ENCODE results near the gene RBL2. TPM values are rescaled to one million over a fixed set of nuclear protein-coding genes. Genes with fewer than 3 reads are reported as not detected.
"Not testable (repeated sequence)": the region's sequence is repeated elsewhere in the genome, so short reads cannot be mapped to it uniquely, and the experiment has no call there.

The RBL2 gene
- total RNA-seq, 2 donors from 2014 or later, result 75.8 to 127 TPM

- no peak overlapping the region for H3K4me3 ChIP-seq
- H3K4me1 ChIP-seq (ENCODE audit: control insufficient read depth in 1 of 2, low read depth in 2 of 2), result no peaks in the 10 kb centered on the region
- H3K36me3 ChIP-seq, result no peaks in the 10 kb centered on the region
- H3K27me3 ChIP-seq (replicated peaks; ENCODE audit: insufficient read depth), result peaks cover 3% of the 10 kb centered on the region
- H3K27ac ChIP-seq, result no peak overlapping the region
- no peak for DNase-seq (ENCODE audit: low spot score)
- TF ChIP-seq, protein P1, sequence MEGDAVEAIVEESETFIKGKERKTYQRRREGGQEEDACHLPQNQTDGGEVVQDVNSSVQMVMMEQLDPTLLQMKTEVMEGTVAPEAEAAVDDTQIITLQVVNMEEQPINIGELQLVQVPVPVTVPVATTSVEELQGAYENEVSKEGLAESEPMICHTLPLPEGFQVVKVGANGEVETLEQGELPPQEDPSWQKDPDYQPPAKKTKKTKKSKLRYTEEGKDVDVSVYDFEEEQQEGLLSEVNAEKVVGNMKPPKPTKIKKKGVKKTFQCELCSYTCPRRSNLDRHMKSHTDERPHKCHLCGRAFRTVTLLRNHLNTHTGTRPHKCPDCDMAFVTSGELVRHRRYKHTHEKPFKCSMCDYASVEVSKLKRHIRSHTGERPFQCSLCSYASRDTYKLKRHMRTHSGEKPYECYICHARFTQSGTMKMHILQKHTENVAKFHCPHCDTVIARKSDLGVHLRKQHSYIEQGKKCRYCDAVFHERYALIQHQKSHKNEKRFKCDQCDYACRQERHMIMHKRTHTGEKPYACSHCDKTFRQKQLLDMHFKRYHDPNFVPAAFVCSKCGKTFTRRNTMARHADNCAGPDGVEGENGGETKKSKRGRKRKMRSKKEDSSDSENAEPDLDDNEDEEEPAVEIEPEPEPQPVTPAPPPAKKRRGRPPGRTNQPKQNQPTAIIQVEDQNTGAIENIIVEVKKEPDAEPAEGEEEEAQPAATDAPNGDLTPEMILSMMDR (IDR thresholded peaks at IDR 0.05), result no peak
- H3K9me3 ChIP-seq, result no peaks in the 10 kb centered on the region
- no peak for ATAC-seq (ENCODE audit: insufficient number of reproducible peaks, low FRiP score, low read depth)
Observed at GRCh38 chr16:53415504-53415903, 18.8 kb upstream of the RBL2 start.

GRCh38 chr16:53417011-53417410 lies 17.3 kb upstream of the RBL2 start:
- TF ChIP-seq, protein P1 (IDR thresholded peaks at IDR 0.05), result no peak
- peaks cover 3% of the 10 kb centered on the region for H3K27me3 ChIP-seq (replicated peaks; ENCODE audit: insufficient read depth)
- H3K36me3 ChIP-seq, result no peaks in the 10 kb centered on the region
- DNase-seq (ENCODE audit: low spot score) (no peak), ATAC-seq (ENCODE audit: insufficient number of reproducible peaks, low FRiP score, low read depth) (no peak)
- no peak overlapping the region for H3K4me3 ChIP-seq
- no peaks in the 10 kb centered on the region for H3K4me1 ChIP-seq (ENCODE audit: control insufficient read depth in 1 of 2, low read depth in 2 of 2)
- H3K9me3 ChIP-seq, result no peaks in the 10 kb centered on the region
- no peak overlapping the region for H3K27ac ChIP-seq

- Histone ChIP-seq H3K36me3 (no peaks in the 10 kb centered on the region), H3K27ac (no peak overlapping the region), H3K4me3 (no peak overlapping the region), H3K9me3 (no peaks in the 10 kb centered on the region), H3K4me1 (ENCODE audit: control insufficient read depth in 1 of 2, low read depth in 2 of 2) (no peaks in the 10 kb centered on the region), H3K27me3 (replicated peaks; ENCODE audit: insufficient read depth) (peaks cover 3% of the 10 kb centered on the region)
- ATAC-seq (ENCODE audit: insufficient number of reproducible peaks, low FRiP score, low read depth) (no peak), DNase-seq (ENCODE audit: low spot score) (no peak)
- TF ChIP-seq, protein P1 (IDR thresholded peaks at IDR 0.05), result no peak
Observed at GRCh38 chr16:53417976-53418375, 16.3 kb upstream of the RBL2 start.

DNA sequence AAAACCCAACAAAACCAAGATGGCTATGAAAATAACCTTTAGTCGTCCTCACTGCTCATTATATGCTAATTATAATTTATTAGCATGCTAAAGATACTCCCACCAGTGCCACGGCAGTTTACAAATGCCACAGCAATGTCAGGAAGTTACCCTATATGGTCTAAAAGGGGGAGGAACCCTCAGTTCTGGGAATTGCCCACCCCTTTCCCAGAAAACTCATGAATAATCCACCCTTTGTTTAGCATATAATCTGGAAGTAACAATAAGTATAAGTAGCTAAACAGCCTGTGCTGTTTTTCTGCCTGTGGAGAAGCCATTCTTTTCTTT lies 14.9 kb upstream of the RBL2 start:
- not testable (repeated sequence) for H3K27ac ChIP-seq; ATAC-seq (ENCODE audit: insufficient number of reproducible peaks, low FRiP score, low read depth)

DNA sequence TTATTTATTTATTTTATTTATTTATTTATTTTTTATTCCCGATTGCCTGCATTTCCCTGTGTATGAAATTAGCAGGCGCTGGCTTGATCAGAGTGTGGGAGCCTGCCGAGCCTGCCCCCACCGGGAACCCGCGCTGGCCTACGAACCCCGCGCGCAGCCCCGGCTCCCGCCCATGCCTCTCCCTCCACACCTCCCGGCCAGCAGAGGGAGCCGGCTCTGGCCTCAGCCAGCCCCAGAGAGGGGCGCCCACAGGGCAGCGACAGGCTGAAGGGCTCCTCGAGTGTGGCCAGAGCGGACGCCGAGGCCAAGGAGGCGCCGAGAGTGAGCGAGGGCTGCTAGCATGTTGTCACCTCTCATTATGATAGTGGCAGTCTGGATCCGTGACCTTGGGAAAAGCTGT lies 13.0 kb upstream of the RBL2 start:
- Histone ChIP-seq H3K4me1 (ENCODE audit: control insufficient read depth in 1 of 2, low read depth in 2 of 2) (no peaks in the 10 kb centered on the region), H3K4me3 (no peak overlapping the region), H3K36me3 (no peaks in the 10 kb centered on the region), H3K9me3 (no peaks in the 10 kb centered on the region), H3K27ac (no peak overlapping the region), H3K27me3 (replicated peaks; ENCODE audit: insufficient read depth) (no peaks in the 10 kb centered on the region)
- TF ChIP-seq, protein P1 (IDR thresholded peaks at IDR 0.05), result no peak
- ATAC-seq (ENCODE audit: insufficient number of reproducible peaks, low FRiP score, low read depth) (no peak), DNase-seq (ENCODE audit: low spot score) (no peak)

More for the DNA sequence above, 14.9 kb upstream of the RBL2 start:
- not testable (repeated sequence) for H3K4me3 ChIP-seq; H3K36me3 ChIP-seq; H3K27me3 ChIP-seq (replicated peaks; ENCODE audit: insufficient read depth); DNase-seq (ENCODE audit: low spot score); H3K9me3 ChIP-seq; H3K4me1 ChIP-seq (ENCODE audit: control insufficient read depth in 1 of 2, low read depth in 2 of 2)

GRCh38 chr16:53423968-53424367 lies 10.3 kb upstream of the RBL2 start:
- not testable (repeated sequence) for H3K36me3 ChIP-seq; H3K27ac ChIP-seq; H3K4me3 ChIP-seq; H3K27me3 ChIP-seq (replicated peaks; ENCODE audit: insufficient read depth); H3K9me3 ChIP-seq; DNase-seq (ENCODE audit: low spot score); H3K4me1 ChIP-seq (ENCODE audit: control insufficient read depth in 1 of 2, low read depth in 2 of 2); ATAC-seq (ENCODE audit: insufficient number of reproducible peaks, low FRiP score, low read depth)
